Fibroblast of lung (primary cell): Measurements from ENCODE around the gene HNF4A. TPM values are rescaled to one million over a fixed set of nuclear protein-coding genes. Genes with fewer than 3 reads are reported as not detected.

Experiments
- DNase-seq, 2 donors: peaks; one replicate each; pipeline versions ENCODE4 v3.0.0 to v3.0.0-alpha.2; 2010; ENCODE audit warnings: low read depth in 2 of 2
- H2AFZ ChIP-seq: 2 replicates; pipeline ENCODE4 v1.5.1; 2012; ENCODE audit warnings: low read length, control low read depth, inconsistent platforms
- H3K27ac ChIP-seq: 2 replicates; pipeline ENCODE4 v1.5.1; 2011; ENCODE audit warnings: low read length, control low read depth; ENCODE audit not compliant: insufficient read depth
- H3K27me3 ChIP-seq: 2 replicates; pipeline ENCODE4 v1.5.1; 2011; ENCODE audit warnings: mild to moderate bottlenecking, low read length; ENCODE audit not compliant: control insufficient read depth, insufficient read depth
- H3K36me3 ChIP-seq: 2 replicates; pipeline ENCODE4 v1.5.1; 2011; ENCODE audit warnings: low read length; ENCODE audit not compliant: control insufficient read depth, insufficient read depth
- H3K4me1 ChIP-seq: 2 replicates; pipeline ENCODE4 v1.5.1; 2011; ENCODE audit warnings: low read length; ENCODE audit not compliant: control insufficient read depth, insufficient read depth; ENCODE audit errors: extremely low read depth
- H3K4me2 ChIP-seq: 2 replicates; pipeline ENCODE4 v1.5.1; 2011; ENCODE audit warnings: low read length, control low read depth; ENCODE audit not compliant: insufficient read depth; ENCODE audit errors: extremely low read depth
- H3K4me3 ChIP-seq, 4 experiments: fragments of 200-600 bp in 1 of 4; sonication (generic) in 1 of 4; replicated peaks in 1 of 4; 2 replicates each; pipeline ENCODE4 v1.5.1; 2011 to 2016; ENCODE audit warnings: low read length in 4 of 4, low read depth in 3 of 4, mild to moderate bottlenecking in 3 of 4, control low read depth in 2 of 4, inconsistent platforms in 1 of 4, mixed read lengths in 1 of 4; ENCODE audit not compliant: insufficient read depth in 1 of 4; ENCODE audit errors: control extremely low read depth in 1 of 4
- H3K79me2 ChIP-seq: 2 replicates; pipeline ENCODE4 v1.5.1; 2012; ENCODE audit warnings: mild to moderate bottlenecking, low read length, inconsistent platforms; ENCODE audit not compliant: control insufficient read depth, insufficient read depth
- H3K9ac ChIP-seq: 2 replicates; pipeline ENCODE4 v1.5.1; 2011; ENCODE audit warnings: mild to moderate bottlenecking, low read length, control low read depth; ENCODE audit not compliant: insufficient read depth
- H3K9me3 ChIP-seq: 2 replicates; pipeline ENCODE4 v1.5.1; 2012; ENCODE audit warnings: low read depth, low read length; ENCODE audit not compliant: control insufficient read depth, insufficient read depth
- H4K20me1 ChIP-seq: 2 replicates; pipeline ENCODE4 v1.5.1; 2011; ENCODE audit warnings: low read length; ENCODE audit not compliant: control insufficient read depth, insufficient read depth; ENCODE audit errors: extremely low read depth
- EZH2 ChIP-seq: IDR thresholded peaks from 2 replicates; pipeline ENCODE4 v1.5.1; 2012; ENCODE audit warnings: low read length, control low read depth, mild to moderate bottlenecking; ENCODE audit errors: missing control alignments
- polyA plus RNA-seq, 2 donors: library from polyadenylated mRNA; depleted of rRNA in 1 of 2; stranded (reverse) in 1 of 2; unstranded in 1 of 2; fragments of >200 nt; gene quantifications; 2 replicates each; pipeline ENCODE4 v1.2.1, GENCODE V29; 2011 to 2012; ENCODE audit warnings: missing spikeins in 1 of 2
- total RNA-seq: library from RNA; depleted of rRNA; stranded (reverse); fragments of >200 nt; gene quantifications from 2 replicates; pipeline ENCODE4 v1.2.1, GENCODE V29; 2014
- TF ChIP-seq, protein P1 (sequence below), 2 donors: IDR thresholded peaks in 1 of 2; conservative IDR thresholded peaks in 1 of 2; 1 replicate in 1 of 2; 2 replicates in 1 of 2; pipeline ENCODE4 v1.5.1; 2011 to 2012; ENCODE audit warnings: low read length in 2 of 2, control low read depth in 1 of 2, inconsistent platforms in 1 of 2, low read depth in 1 of 2, mild to moderate bottlenecking in 1 of 2

The HNF4A gene
- total and polyA plus RNA-seq, 2 donors (not counting 1 experiment from before 2014, with no cell fraction given) = not detected

DNA sequence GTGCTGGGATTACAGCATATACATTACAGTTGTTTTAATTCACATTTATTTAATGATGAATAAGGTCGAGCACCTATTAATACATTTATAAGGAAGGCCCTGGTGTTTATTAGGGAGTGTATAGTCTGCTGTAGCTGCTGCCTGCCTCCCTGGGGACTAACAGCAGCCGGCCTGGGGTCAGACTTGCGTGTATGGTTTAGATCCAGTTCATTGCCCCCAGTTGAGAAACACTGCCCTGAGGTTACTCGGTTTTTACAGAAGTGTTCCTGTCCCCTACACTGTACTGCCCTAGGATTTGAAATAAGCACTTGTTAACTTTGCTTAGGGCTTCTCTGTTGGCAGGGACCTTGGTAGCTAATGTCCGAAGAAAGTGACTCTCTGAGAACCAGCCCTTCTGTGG, 124.1 kb downstream of the HNF4A start:
- no peak for DNase-seq
- Histone ChIP-seq H3K79me2 (peaks cover 6% of the 10 kb centered on the region), H3K27me3 (no peaks in the 10 kb centered on the region), H3K36me3 (peaks cover 9% of the 10 kb centered on the region), H3K9me3 (no peaks in the 10 kb centered on the region), H2AFZ (no peak overlapping the region), H3K4me3 (no peak overlapping the region), H3K4me2 (no peak overlapping the region), H3K4me1 (peaks cover 2% of the 10 kb centered on the region), H4K20me1 (no peaks in the 10 kb centered on the region), H3K9ac (no peak overlapping the region), H3K27ac (no peak overlapping the region)
- TF ChIP-seq EZH2 = no peak
- TF ChIP-seq, protein P1, sequence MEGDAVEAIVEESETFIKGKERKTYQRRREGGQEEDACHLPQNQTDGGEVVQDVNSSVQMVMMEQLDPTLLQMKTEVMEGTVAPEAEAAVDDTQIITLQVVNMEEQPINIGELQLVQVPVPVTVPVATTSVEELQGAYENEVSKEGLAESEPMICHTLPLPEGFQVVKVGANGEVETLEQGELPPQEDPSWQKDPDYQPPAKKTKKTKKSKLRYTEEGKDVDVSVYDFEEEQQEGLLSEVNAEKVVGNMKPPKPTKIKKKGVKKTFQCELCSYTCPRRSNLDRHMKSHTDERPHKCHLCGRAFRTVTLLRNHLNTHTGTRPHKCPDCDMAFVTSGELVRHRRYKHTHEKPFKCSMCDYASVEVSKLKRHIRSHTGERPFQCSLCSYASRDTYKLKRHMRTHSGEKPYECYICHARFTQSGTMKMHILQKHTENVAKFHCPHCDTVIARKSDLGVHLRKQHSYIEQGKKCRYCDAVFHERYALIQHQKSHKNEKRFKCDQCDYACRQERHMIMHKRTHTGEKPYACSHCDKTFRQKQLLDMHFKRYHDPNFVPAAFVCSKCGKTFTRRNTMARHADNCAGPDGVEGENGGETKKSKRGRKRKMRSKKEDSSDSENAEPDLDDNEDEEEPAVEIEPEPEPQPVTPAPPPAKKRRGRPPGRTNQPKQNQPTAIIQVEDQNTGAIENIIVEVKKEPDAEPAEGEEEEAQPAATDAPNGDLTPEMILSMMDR (conservative IDR thresholded peaks at IDR 0.05 in 1 of 2, IDR thresholded peaks at IDR 0.05 in 1 of 2; ENCODE audit: low read depth in 1 of 2, low read length in 2 of 2) = no peak

DNA sequence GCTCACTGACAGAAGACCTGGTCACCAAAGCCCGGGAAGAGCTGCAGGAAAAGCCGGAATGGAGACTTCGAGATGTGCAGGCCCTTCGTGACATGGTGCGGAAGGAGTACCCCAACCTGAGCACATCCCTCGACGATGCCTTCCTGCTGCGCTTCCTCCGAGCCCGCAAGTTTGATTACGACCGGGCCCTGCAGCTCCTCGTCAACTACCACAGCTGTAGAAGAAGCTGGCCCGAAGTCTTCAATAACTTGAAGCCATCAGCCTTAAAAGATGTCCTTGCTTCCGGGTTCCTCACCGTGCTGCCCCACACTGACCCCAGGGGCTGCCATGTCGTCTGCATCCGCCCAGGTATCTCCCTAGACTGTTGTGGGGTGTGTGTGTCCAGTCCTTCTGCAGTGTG, 124.6 kb downstream of the HNF4A start:
- no peaks in the 10 kb centered on the region for H3K27me3 ChIP-seq
- peaks cover 2% of the 10 kb centered on the region for H3K4me1 ChIP-seq
- DNase-seq = no peak
- H3K9me3 ChIP-seq = no peaks in the 10 kb centered on the region
- no peak overlapping the region for H3K4me3 ChIP-seq
- no peak overlapping the region for H3K9ac ChIP-seq
- H3K27ac ChIP-seq = no peak overlapping the region
- H3K4me2 ChIP-seq = no peak overlapping the region
- peaks cover 9% of the 10 kb centered on the region for H3K36me3 ChIP-seq
- peaks cover 6% of the 10 kb centered on the region for H3K79me2 ChIP-seq
- H2AFZ ChIP-seq = no peak overlapping the region
- no peaks in the 10 kb centered on the region for H4K20me1 ChIP-seq
- TF ChIP-seq, protein P1 (conservative IDR thresholded peaks at IDR 0.05 in 1 of 2, IDR thresholded peaks at IDR 0.05 in 1 of 2; ENCODE audit: low read depth in 1 of 2, low read length in 2 of 2) = no peak
- TF ChIP-seq EZH2 = no peak

DNA sequence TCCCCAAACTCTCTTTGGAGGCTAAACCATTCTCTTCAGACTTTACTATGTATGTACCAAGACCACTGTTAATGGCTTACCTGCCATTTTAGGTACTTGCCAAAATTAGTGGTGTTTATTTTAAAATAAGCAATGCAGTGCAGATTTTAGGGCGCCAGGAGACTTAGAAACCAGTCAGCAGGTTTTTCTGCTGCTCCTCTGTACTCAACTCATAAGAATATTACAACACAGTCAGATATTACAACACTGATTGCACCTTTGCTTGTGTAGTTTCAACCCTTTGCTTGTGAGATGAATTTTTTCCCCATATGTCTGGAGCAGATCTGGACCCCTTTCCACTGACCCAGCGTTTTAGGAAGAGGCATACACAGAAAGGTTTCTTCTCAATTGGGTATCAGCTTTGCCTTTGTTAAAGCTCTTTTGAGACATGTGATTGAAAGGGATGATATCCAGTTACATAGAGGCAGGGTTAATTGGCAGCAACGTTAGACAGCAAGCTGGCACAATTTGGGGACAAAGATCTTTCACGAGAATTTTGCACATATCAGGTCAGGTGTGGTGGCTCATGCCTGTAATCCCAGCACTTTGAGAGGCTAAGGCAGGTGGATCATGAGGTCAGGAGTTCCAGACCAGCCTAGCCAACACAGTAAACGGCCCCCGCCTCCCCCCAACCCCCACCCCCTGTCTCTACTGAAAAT, 126.4 kb downstream of the HNF4A start:
- no peaks in the 10 kb centered on the region for H3K4me1 ChIP-seq
- H3K79me2 ChIP-seq = no peaks in the 10 kb centered on the region
- H3K36me3 ChIP-seq = peaks cover 9% of the 10 kb centered on the region
- no peaks in the 10 kb centered on the region for H4K20me1 ChIP-seq
- TF ChIP-seq, protein P1 (conservative IDR thresholded peaks at IDR 0.05 in 1 of 2, IDR thresholded peaks at IDR 0.05 in 1 of 2; ENCODE audit: low read depth in 1 of 2, low read length in 2 of 2) = no peak
- TF ChIP-seq EZH2 = no peak
- H2AFZ ChIP-seq = no peak overlapping the region
- H3K27ac ChIP-seq = no peak overlapping the region
- DNase-seq = no peak
- no peak overlapping the region for H3K4me2 ChIP-seq
- H3K4me3 ChIP-seq = no peak overlapping the region
- no peak overlapping the region for H3K9ac ChIP-seq
- no peaks in the 10 kb centered on the region for H3K27me3 ChIP-seq
- H3K9me3 ChIP-seq = no peaks in the 10 kb centered on the region
